HEK293 (cell line): Measurements from ENCODE around the gene NUDT13.
A peak's percentile ranks its signal among the peaks of the same experiment; 100 is the strongest.

Source experiments
- CTCF ChIP-seq: fragments of 450-650 bp; formaldehyde crosslinking; IDR thresholded peaks from 2 replicates; pipeline ENCODE4 v1.5.1; 2016; ENCODE audit warnings: missing biosample characterization, missing genetic modification characterization
- MZF1 ChIP-seq: fragments of 450-650 bp; formaldehyde crosslinking; IDR thresholded peaks from 2 replicates; pipeline ENCODE4 v1.5.1; 2017; ENCODE audit warnings: missing biosample characterization, missing genetic modification characterization, borderline replicate concordance
- RBAK ChIP-seq: fragments of 450-650 bp; formaldehyde crosslinking; IDR thresholded peaks from 2 replicates; pipeline ENCODE4 v1.5.1; 2016; ENCODE audit warnings: missing biosample characterization, missing genetic modification characterization
- TCF7L2 ChIP-seq: IDR thresholded peaks from 2 replicates; pipeline ENCODE4 v1.6.1; 2011; ENCODE audit warnings: low read depth, mild to moderate bottlenecking, inconsistent platforms, low read length, moderate library complexity, borderline replicate concordance
- ZBTB26 ChIP-seq: fragments of 450-650 bp; formaldehyde crosslinking; optimal IDR thresholded peaks from 2 replicates; pipeline ENCODE3; 2016; ENCODE audit warnings: missing biosample characterization, mild to moderate bottlenecking, missing genetic modification characterization
- ZFP3 ChIP-seq: fragments of 450-650 bp; formaldehyde crosslinking; IDR thresholded peaks from 2 replicates; pipeline ENCODE4 v1.5.1; 2016; ENCODE audit warnings: low read depth, missing biosample characterization, missing genetic modification characterization
- ZIC2 ChIP-seq: fragments of 450-650 bp; formaldehyde crosslinking; IDR thresholded peaks from 2 replicates; pipeline ENCODE4 v1.5.1; 2016; ENCODE audit warnings: missing biosample characterization, missing genetic modification characterization
- ZNF155 ChIP-seq: fragments of 450-650 bp; formaldehyde crosslinking; IDR thresholded peaks from 2 replicates; pipeline ENCODE4 v1.5.1; 2016; ENCODE audit warnings: missing biosample characterization, missing genetic modification characterization
- ZNF175 ChIP-seq: fragments of 450-650 bp; formaldehyde crosslinking; IDR thresholded peaks from 2 replicates; pipeline ENCODE4 v1.5.1; 2016; ENCODE audit warnings: missing biosample characterization, missing genetic modification characterization
- ZNF221 ChIP-seq: fragments of 450-650 bp; formaldehyde crosslinking; IDR thresholded peaks from 2 replicates; pipeline ENCODE4 v1.5.1; 2017; ENCODE audit warnings: missing biosample characterization, missing genetic modification characterization, borderline replicate concordance
- ZNF23 ChIP-seq: fragments of 450-650 bp; formaldehyde crosslinking; IDR thresholded peaks from 2 replicates; pipeline ENCODE4 v1.5.1; 2016; ENCODE audit warnings: missing biosample characterization, missing genetic modification characterization, borderline replicate concordance
- ZNF248 ChIP-seq: fragments of 450-650 bp; formaldehyde crosslinking; IDR thresholded peaks from 2 replicates; pipeline ENCODE4 v1.5.1; 2017; ENCODE audit warnings: missing biosample characterization, missing genetic modification characterization
- ZNF280D ChIP-seq: fragments of 450-650 bp; formaldehyde crosslinking; IDR thresholded peaks from 2 replicates; pipeline ENCODE4 v1.5.1; 2016; ENCODE audit warnings: missing biosample characterization, missing genetic modification characterization
- ZNF324 ChIP-seq: fragments of 450-650 bp; formaldehyde crosslinking; IDR thresholded peaks from 2 replicates; pipeline ENCODE4 v1.5.1; 2016; ENCODE audit warnings: missing biosample characterization, missing genetic modification characterization
- ZNF350 ChIP-seq: fragments of 450-650 bp; formaldehyde crosslinking; IDR thresholded peaks from 2 replicates; pipeline ENCODE4 v1.5.0; 2017; ENCODE audit warnings: missing biosample characterization, mild to moderate bottlenecking, missing genetic modification characterization
- ZNF37A ChIP-seq: fragments of 450-650 bp; IDR thresholded peaks from 2 replicates; pipeline ENCODE4 v1.5.1; 2018; ENCODE audit warnings: missing biosample characterization, missing genetic modification characterization
- ZNF449 ChIP-seq: fragments of 450-650 bp; formaldehyde crosslinking; IDR thresholded peaks from 2 replicates; pipeline ENCODE4 v1.5.1; 2017; ENCODE audit warnings: missing biosample characterization, mild to moderate bottlenecking, missing genetic modification characterization, moderate library complexity
- ZNF473 ChIP-seq: fragments of 450-650 bp; formaldehyde crosslinking; IDR thresholded peaks from 2 replicates; pipeline ENCODE4 v1.5.1; 2017; ENCODE audit warnings: missing biosample characterization, missing genetic modification characterization
- ZNF501 ChIP-seq: fragments of 450-650 bp; formaldehyde crosslinking; IDR thresholded peaks from 2 replicates; pipeline ENCODE4 v1.5.1; 2016; ENCODE audit warnings: missing biosample characterization, missing genetic modification characterization
- ZNF529 ChIP-seq: fragments of 450-650 bp; formaldehyde crosslinking; IDR thresholded peaks from 2 replicates; pipeline ENCODE4 v1.5.1; 2017; ENCODE audit warnings: missing genetic modification characterization, missing biosample characterization; ENCODE audit not compliant: insufficient replicate concordance
- ZNF530 ChIP-seq: fragments of 450-650 bp; formaldehyde crosslinking; IDR thresholded peaks from 2 replicates; pipeline ENCODE4 v1.5.1; 2016; ENCODE audit warnings: low read depth, missing biosample characterization, missing genetic modification characterization
- ZNF571 ChIP-seq: fragments of 450-650 bp; formaldehyde crosslinking; IDR thresholded peaks from 2 replicates; pipeline ENCODE4 v1.5.0; 2017; ENCODE audit warnings: missing biosample characterization, missing genetic modification characterization
- ZNF600 ChIP-seq: fragments of 450-650 bp; formaldehyde crosslinking; IDR thresholded peaks from 2 replicates; pipeline ENCODE4 v1.5.1; 2016; ENCODE audit warnings: missing biosample characterization, missing genetic modification characterization
- ZNF692 ChIP-seq: fragments of 450-650 bp; formaldehyde crosslinking; IDR thresholded peaks from 2 replicates; pipeline ENCODE4 v1.5.1; 2016; ENCODE audit warnings: missing biosample characterization, missing genetic modification characterization
- ZNF777 ChIP-seq: fragments of 450-650 bp; formaldehyde crosslinking; IDR thresholded peaks from 2 replicates; pipeline ENCODE4 v1.5.1; 2017; ENCODE audit warnings: missing biosample characterization, missing genetic modification characterization, borderline replicate concordance
- ZNF843 ChIP-seq: fragments of 450-650 bp; formaldehyde crosslinking; IDR thresholded peaks from 2 replicates; pipeline ENCODE4 v1.5.1; 2016; ENCODE audit warnings: missing biosample characterization, missing genetic modification characterization
- ZSCAN5A ChIP-seq: fragments of 450-650 bp; formaldehyde crosslinking; IDR thresholded peaks from 2 replicates; pipeline ENCODE4 v1.5.1; 2016; ENCODE audit warnings: missing biosample characterization, missing genetic modification characterization
- TF ChIP-seq, protein P1 (sequence below): fragments of 450-650 bp; IDR thresholded peaks from 2 replicates; pipeline ENCODE4 v1.5.1; 2018; ENCODE audit warnings: missing biosample characterization, missing genetic modification characterization

The NUDT13 gene

GRCh38 chr10:73167783-73168464 lies 57.7 kb downstream of the NUDT13 start, which contains the start of the genes ECD and FAM149B1 (continued):
- TF ChIP-seq ZNF37A (tag by site-specific recombination), result no peak
- no peak; the same call in 1 of the 2 replicates for TF ChIP-seq ZIC2 (tag by site-specific recombination)
- TF ChIP-seq TCF7L2, result no peak
- no peak for TF ChIP-seq ZNF449 (tag by site-specific recombination)
- TF ChIP-seq ZNF221, result no peak
- TF ChIP-seq ZNF473 (tag by site-specific recombination), result no peak
- no peak for TF ChIP-seq ZNF843
- TF ChIP-seq ZNF571 (tag by site-specific recombination), result no peak
- TF ChIP-seq, protein P1, sequence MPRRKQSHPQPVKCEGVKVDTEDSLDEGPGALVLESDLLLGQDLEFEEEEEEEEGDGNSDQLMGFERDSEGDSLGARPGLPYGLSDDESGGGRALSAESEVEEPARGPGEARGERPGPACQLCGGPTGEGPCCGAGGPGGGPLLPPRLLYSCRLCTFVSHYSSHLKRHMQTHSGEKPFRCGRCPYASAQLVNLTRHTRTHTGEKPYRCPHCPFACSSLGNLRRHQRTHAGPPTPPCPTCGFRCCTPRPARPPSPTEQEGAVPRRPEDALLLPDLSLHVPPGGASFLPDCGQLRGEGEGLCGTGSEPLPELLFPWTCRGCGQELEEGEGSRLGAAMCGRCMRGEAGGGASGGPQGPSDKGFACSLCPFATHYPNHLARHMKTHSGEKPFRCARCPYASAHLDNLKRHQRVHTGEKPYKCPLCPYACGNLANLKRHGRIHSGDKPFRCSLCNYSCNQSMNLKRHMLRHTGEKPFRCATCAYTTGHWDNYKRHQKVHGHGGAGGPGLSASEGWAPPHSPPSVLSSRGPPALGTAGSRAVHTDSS (tag by site-specific recombination), result peak; percentile 96
- no peak for TF ChIP-seq ZNF23 (tag by site-specific recombination)
- TF ChIP-seq ZNF501 (tag by site-specific recombination), result no peak
- TF ChIP-seq ZSCAN5A (tag by site-specific recombination), result no peak
- no peak for TF ChIP-seq ZNF600 (tag by site-specific recombination)
- TF ChIP-seq ZNF155, result no peak
- no peak for TF ChIP-seq ZNF350 (tag by site-specific recombination)
- TF ChIP-seq MZF1 (tag by site-specific recombination), result no peak
- peak; percentile 27 for TF ChIP-seq ZBTB26 (tag by site-specific recombination)
- TF ChIP-seq ZNF529, result no peak
- TF ChIP-seq ZNF248, result no peak
- no peak for TF ChIP-seq ZNF777 (tag by site-specific recombination)
- TF ChIP-seq ZNF530 (tag by site-specific recombination), result no peak
- peak; percentile 73; the same call in 1 of the 2 replicates for TF ChIP-seq CTCF (tag by site-specific recombination)
- TF ChIP-seq ZFP3 (tag by site-specific recombination), result no peak
- no peak for TF ChIP-seq RBAK (tag by site-specific recombination)
- TF ChIP-seq ZNF280D (tag by site-specific recombination), result no peak
- TF ChIP-seq ZNF324 (tag by site-specific recombination), result no peak; the same call in 1 of the 2 replicates
- peak; percentile 76; the same call in 1 of the 2 replicates for TF ChIP-seq ZNF692 (tag by site-specific recombination)
- TF ChIP-seq ZNF175 (tag by site-specific recombination), result no peak
